ENCODE data around the gene CLN3. TPM values are rescaled to one million over a fixed set of nuclear protein-coding genes. Genes with fewer than 3 reads are reported as not detected.
"Not testable (repeated sequence)": the region's sequence is repeated elsewhere in the genome, so short reads cannot be mapped to it uniquely, and the experiment has no call there.

CLN3 gene
- total RNA-seq, 1 donor: 19.0 TPM

DNA sequence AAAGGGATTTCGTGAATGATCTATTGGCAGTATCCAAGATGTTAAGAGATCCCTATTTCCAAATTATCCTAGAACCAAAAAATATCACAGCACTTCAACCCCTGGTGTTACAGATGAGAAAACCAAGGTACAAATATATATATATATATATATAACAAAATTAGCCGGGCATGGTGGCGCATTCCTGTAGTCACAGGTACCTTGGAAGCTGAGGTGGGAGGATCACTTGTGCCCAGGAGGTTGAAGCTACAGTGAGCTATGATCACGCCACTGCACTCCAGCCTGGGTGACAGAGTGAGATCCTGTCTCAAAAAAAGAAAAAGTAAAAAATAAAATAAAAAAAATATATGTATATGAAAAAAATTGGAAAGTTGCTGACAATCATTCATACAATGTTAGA is 637 bp upstream of the CLN3 start:
- H3K4me3 ChIP-seq (ENCODE audit: low read depth, low read length): peak overlapping the region; percentile 96
- no peak for DNase-seq (ENCODE audit: low read depth)
- no peak for TF ChIP-seq CTCF (IDR thresholded peaks at IDR 0.05; ENCODE audit: insufficient read depth, low read depth, low read length)

DNA sequence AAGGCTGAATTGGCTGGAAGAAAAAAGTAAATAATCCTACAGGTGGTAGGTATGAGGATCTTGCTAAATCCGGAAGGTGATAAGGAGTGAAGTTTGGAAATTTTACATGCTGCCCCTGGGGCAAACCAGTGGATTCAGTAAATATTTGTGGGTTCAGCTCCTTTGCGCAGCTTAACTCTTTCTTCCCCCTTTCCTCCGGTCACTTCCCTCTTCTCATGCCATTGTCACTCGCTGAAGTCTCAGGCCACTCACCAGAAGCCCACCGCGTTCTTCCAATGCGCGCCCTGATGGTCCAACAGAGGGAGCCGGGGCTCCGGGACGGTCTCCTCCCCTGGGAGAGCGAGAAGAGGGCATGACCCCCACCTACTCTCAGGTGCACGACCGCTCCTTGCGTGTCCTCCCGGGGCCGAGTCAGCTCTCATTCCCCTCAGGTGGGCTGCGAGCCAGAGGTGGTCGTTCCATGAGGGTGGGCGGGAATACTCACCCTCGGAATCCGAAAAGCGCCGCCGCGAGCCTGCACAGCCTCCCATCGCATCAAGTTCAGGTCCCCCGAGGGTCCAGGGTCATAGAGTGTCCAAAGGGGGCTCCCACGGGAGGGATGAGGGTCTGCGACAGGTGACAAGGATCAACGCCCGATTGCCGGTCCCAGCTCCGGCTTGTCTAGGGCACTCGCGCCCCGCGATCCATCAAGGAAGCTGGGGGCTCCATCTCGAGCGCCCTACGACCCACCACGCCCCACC is 474 bp downstream of the CLN3 start:
- DNase-seq (ENCODE audit: low read depth): peak; percentile 13
- H3K4me3 ChIP-seq (ENCODE audit: low read depth, low read length): peak overlapping the region; percentile 96
- peak; percentile 47 for TF ChIP-seq CTCF (IDR thresholded peaks at IDR 0.05; ENCODE audit: insufficient read depth, low read depth, low read length)

- no peak for DNase-seq (ENCODE audit: low read depth)
- TF ChIP-seq CTCF (IDR thresholded peaks at IDR 0.05; ENCODE audit: insufficient read depth, low read depth, low read length): no peak
These were observed 5.6 kb downstream of the CLN3 start for GRCh38 chr16:28486266-28486665.

DNA sequence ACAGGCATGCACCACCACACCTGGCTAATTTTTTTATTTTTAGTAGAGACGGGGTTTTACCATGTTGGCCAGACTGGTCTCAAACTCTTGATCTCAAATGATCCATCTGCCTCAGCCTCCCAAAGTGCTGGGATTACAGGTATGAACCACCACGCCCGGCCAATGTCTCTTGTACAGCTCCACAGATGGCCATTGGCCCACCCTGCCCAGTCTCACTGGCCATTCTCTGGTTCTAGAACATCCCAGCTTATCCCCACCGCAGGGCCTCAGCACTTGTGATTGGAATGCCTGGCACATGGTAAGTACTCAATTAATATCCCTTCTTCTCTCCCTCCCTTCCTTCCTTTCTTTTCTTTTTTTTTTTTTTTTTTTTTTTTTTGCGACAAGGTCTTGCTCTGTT is 8.5 kb downstream of the CLN3 start:
- H3K4me3 ChIP-seq (ENCODE audit: low read depth, low read length); DNase-seq (ENCODE audit: low read depth): not testable (repeated sequence)

More at GRCh38 chr16:28486266-28486665, 5.6 kb downstream of the CLN3 start:
- H3K4me3 ChIP-seq (ENCODE audit: low read depth, low read length): no peak overlapping the region

GRCh38 chr16:28482026-28482425 is 9.8 kb downstream of the CLN3 start:
- no peak for TF ChIP-seq CTCF (IDR thresholded peaks at IDR 0.05; ENCODE audit: insufficient read depth, low read depth, low read length)
- no peak for DNase-seq (ENCODE audit: low read depth)
- no peak overlapping the region for H3K4me3 ChIP-seq (ENCODE audit: low read depth, low read length)

GRCh38 chr16:28478506-28479180 is 13.2 kb downstream of the CLN3 start:
- DNase-seq (ENCODE audit: low read depth): no peak
- no peak overlapping the region for H3K4me3 ChIP-seq (ENCODE audit: low read depth, low read length)
- TF ChIP-seq CTCF (IDR thresholded peaks at IDR 0.05; ENCODE audit: insufficient read depth, low read depth, low read length): no peak

GRCh38 chr16:28477311-28477920 is 14.5 kb downstream of the CLN3 start:
- H3K4me3 ChIP-seq (ENCODE audit: low read depth, low read length): no peak overlapping the region
- TF ChIP-seq CTCF (IDR thresholded peaks at IDR 0.05; ENCODE audit: insufficient read depth, low read depth, low read length): no peak
- no peak for DNase-seq (ENCODE audit: low read depth)
